ENCODE results near the gene TRIM56. TPM values are rescaled to one million over a fixed set of nuclear protein-coding genes. Genes with fewer than 3 reads are reported as not detected.

The TRIM56 gene
- total and polyA plus RNA-seq, 2 of the 13 experiments (the other 11 are each of a cell fraction or from before 2014, with no cell fraction given), result 3.2 to 7.1 TPM

- no peak for TF ChIP-seq MXD3 (CRISPR knock-in tag; IDR thresholded peaks at IDR 0.05)
- TF ChIP-seq MATR3 (CRISPR knock-in tag; IDR thresholded peaks at IDR 0.05), result no peak
- TF ChIP-seq ZXDC (CRISPR knock-in tag; IDR thresholded peaks at IDR 0.05), result no peak
- TF ChIP-seq ZMYM4 (CRISPR knock-in tag; IDR thresholded peaks at IDR 0.05), result no peak
- TF ChIP-seq ZNF710 (CRISPR knock-in tag; IDR thresholded peaks at IDR 0.05; ENCODE audit: borderline replicate concordance), result peak; percentile 38; the same call in 1 of the 2 replicates
- peak; percentile 34; the same call in 1 of the 2 replicates for TF ChIP-seq ZNF331 (CRISPR knock-in tag; IDR thresholded peaks at IDR 0.05)
- TF ChIP-seq ZNF343 (CRISPR knock-in tag; IDR thresholded peaks at IDR 0.05), result no peak
- TF ChIP-seq ZNF749 (CRISPR knock-in tag; IDR thresholded peaks at IDR 0.05; ENCODE audit: borderline replicate concordance), result no peak
- TF ChIP-seq AGO2 (optimal IDR thresholded peaks at IDR 0.05; ENCODE audit: low read depth, low read length), result no peak
- TF ChIP-seq AKAP8 (CRISPR knock-in tag; IDR thresholded peaks at IDR 0.05), result no peak
- no peak for TF ChIP-seq NFE2L2 (IDR thresholded peaks at IDR 0.05; ENCODE audit: low read length)
- TF ChIP-seq POLR2A (IDR thresholded peaks at IDR 0.05; ENCODE audit: insufficient read depth in 1 of 2, low read depth in 2 of 2, low read length in 2 of 2), result peak; percentile 56 to 77; a peak in 3 of 4 replicates
- no peak for TF ChIP-seq XRCC5 (optimal IDR thresholded peaks at IDR 0.05; ENCODE audit: low read length)
- TF ChIP-seq FOXP4 (CRISPR knock-in tag; IDR thresholded peaks at IDR 0.05), result peak; percentile 96
- TF ChIP-seq TCF7L2 (IDR thresholded peaks at IDR 0.05; ENCODE audit: low read depth, low read length), result no peak
- no peak for TF ChIP-seq U2AF1 (optimal IDR thresholded peaks at IDR 0.05; ENCODE audit: low read depth, low read length)
- TF ChIP-seq ZNF577 (CRISPR knock-in tag; IDR thresholded peaks at IDR 0.05; ENCODE audit: borderline replicate concordance, low read depth), result no peak
- TF ChIP-seq ZMAT5 (CRISPR knock-in tag; IDR thresholded peaks at IDR 0.05; ENCODE audit: borderline replicate concordance, low read depth), result no peak
- TF ChIP-seq ARHGAP35 (CRISPR knock-in tag; IDR thresholded peaks at IDR 0.05; ENCODE audit: borderline replicate concordance), result no peak
- TF ChIP-seq NONO (IDR thresholded peaks at IDR 0.05), result no peak
- TF ChIP-seq NONO (CRISPR knock-in tag; conservative IDR thresholded peaks at IDR 0.05), result 0 out of 2 replicates have a peak, but pooled peaks have one; percentile 8
- no peak for TF ChIP-seq SYNCRIP (IDR thresholded peaks at IDR 0.05; ENCODE audit: insufficient read depth, low read depth, low read length)
- TF ChIP-seq DR1 (CRISPR knock-in tag; IDR thresholded peaks at IDR 0.05), result no peak
- TF ChIP-seq MED1 (CRISPR knock-in tag; IDR thresholded peaks at IDR 0.05), result peak; percentile 98
Measured at GRCh38 chr7:101124376-101125056, 39.2 kb downstream of the TRIM56 start (continued).
